Left ventricle myocardium superior (tissue), 1 donor: ENCODE measurements around the gene HIF1AN. TPM values are rescaled to one million over a fixed set of nuclear protein-coding genes. Genes with fewer than 3 reads are reported as not detected.

ENCODE experiments used
- ATAC-seq: fragments of 200-7000 bp; cut with Tn5 transposase; one replicate; pipeline ENCODE4 v1.9.1; 2020; ENCODE audit warnings: mild to moderate bottlenecking, moderate library complexity
- DNase-seq: peaks from one replicate; pipeline ENCODE4 v3.0.0-alpha.2; 2020
- intact Hi-C: fragments of 100-400 bp; cut with micrococcal nuclease; formaldehyde crosslinking; loops from one replicate; pipeline ENCODE4 v1.11.0; 2022
- long read RNA-seq: library from polyadenylated mRNA; unstranded; transcript quantifications from one replicate; pipeline ENCODE4 v2.0.0, GENCODE V29; 2021
- total RNA-seq: library from RNA; stranded (reverse); fragmentation: NEBNext Ultra II Directional; extraction: Animal tissue kit (Norgen Biotek cat#: 25700); gene quantifications from one replicate; pipeline ENCODE4 v1.2.1, GENCODE V29; 2021
- donor health status: DM: no; HTN: yes; CAD: no; lungs with severe emphysema.

Gene HIF1AN
- 54.6 TPM for total RNA-seq
- long read RNA-seq, full-length matches to known transcripts = 164 of 205 reads
- long read RNA-seq, partial matches to known transcripts = 4 of 205 reads
- long read RNA-seq, other reads (novel, unspliced or antisense) = 37 of 205 reads

DNA sequence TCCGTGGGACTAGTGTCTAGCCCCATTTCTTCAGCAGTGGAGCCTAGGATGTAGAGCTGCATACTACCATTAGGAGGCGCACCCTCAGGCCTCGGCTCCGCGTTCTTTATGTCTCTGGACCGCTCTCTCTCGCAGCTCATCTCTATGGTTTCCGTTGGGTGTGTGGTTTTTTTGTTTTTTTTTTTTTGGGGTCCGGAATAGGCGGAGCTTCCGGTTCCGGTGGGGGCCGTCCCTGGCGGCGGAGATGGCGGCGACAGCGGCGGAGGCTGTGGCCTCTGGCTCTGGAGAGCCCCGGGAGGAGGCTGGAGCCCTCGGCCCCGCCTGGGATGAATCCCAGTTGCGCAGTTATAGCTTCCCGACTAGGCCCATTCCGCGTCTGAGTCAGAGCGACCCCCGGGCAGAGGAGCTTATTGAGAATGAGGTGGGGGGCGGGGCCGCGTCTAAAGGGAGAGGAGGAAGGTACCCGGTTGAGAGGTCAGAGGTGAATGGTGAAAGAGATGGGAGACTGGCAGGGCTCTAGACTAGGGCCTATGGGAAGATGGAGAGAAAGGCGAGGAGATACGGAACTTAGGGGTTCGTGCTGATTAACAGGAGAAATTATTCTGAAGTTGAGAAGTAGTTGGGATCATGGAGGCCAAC is at the start of gene HIF1AN:
Gene HIF1AN, plus strand, starts transcription at position 229 of the 639 bp plus-strand sequence. Its CDS starts 16 bp downstream, at position 245.
- peak; percentile 91 for DNase-seq
- peak; percentile 98 for ATAC-seq
- intact Hi-C loops = no loop called here

DNA sequence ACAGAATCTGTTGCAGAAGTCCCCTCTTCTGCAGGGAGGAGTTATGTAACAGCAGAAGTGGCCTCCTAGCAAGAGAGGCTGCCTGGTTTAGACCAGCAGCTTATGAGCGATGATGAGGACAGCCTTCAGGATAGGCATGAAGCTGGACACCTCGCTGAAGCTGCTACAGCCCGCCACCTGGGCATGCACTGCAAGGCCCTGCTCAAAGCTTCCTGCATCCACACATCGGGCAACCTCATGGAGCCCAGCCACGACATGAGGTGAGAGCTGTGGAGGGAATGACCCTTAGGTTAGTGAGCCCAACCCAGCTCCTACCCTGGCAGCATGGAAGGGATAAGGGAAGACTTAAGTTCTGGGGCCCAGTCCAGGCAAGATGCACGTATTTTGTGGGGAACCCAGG is 48.2 kb upstream of the HIF1AN start:
- ATAC-seq = no peak
- no peak for DNase-seq
- intact Hi-C loops = no loop called here

GRCh38 chr10:100489396-100489795 is 46.3 kb upstream of the HIF1AN start:
- DNase-seq (no peak), ATAC-seq (no peak)
- intact Hi-C loops = no loop called here

GRCh38 chr10:100490531-100490930 is 45.2 kb upstream of the HIF1AN start:
- intact Hi-C loops = no loop called here
- ATAC-seq = peak; percentile 82
- no peak for DNase-seq

DNA sequence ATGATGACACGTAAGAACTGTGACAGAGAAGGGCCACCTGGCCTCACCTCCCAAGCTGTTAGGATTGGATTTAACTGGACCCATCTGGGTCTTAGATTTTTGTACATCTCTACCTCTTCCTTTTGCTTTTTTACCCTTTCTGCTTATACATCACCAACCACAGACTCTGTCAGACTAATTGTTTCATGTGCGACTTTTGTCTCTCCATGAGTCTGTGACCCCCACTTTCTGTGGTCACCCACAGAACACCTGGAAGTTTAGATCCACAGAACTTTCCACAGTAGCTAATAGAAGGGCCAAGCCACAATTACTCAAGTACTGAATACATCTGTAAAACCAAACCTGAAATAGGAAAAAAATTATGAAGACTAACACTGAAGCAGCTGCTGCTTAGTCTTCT is 39.2 kb upstream of the HIF1AN start:
- intact Hi-C loops = no loop called here
- ATAC-seq (no peak), DNase-seq (no peak)

- DNase-seq = no peak
- ATAC-seq = no peak
- intact Hi-C loops = no loop called here
Measured at GRCh38 chr10:100498059-100498458, 37.7 kb upstream of the HIF1AN start.

- no peak for DNase-seq
- ATAC-seq = no peak
- intact Hi-C loops = no loop called here
Measured at GRCh38 chr10:100501423-100501822, 34.3 kb upstream of the HIF1AN start.

GRCh38 chr10:100502926-100503494 is 32.7 kb upstream of the HIF1AN start:
- intact Hi-C loops = no loop called here
- DNase-seq (no peak), ATAC-seq (no peak)

DNA sequence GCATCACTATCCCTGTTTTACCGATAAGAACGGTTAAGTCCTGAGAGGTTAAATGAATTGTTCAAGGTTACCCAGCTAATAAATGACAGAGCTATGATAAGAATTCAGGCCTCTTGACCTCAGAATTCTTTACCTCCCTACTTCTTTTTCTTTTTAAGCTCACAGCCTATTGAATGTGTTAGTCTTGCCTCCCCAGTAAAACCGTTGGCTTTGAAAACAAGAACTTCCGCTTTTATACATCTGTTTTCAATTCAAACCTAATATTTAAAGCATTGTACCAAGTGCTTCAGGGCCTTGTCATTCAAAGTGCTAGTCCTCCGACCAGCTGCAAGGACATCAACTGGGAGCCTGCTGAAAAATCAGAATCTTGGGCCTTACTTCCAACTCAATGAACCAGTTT is 31.6 kb upstream of the HIF1AN start:
- intact Hi-C loops = no loop called here
- no peak for ATAC-seq

DNA sequence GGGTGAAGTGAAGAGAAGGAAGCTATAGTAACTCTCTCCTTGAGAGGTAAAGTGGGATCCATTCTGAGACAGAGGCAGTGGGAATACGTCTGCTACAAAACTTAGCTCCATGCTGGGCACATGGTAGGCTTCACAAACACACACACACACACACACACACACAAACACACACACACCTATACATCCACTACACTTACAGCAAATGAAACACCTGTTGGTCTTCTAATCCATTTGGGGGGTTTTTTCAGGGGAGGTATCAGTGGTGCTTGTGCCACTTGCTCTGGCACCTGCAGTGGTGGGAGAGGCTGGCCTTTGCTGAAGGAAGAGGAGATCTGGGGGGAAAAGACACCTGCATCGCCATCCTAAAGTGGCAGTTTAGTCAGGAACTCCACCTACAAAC is 30.6 kb upstream of the HIF1AN start:
- intact Hi-C loops = no loop called here

More for the DNA sequence above, 31.6 kb upstream of the HIF1AN start:
- DNase-seq = no peak

DNA sequence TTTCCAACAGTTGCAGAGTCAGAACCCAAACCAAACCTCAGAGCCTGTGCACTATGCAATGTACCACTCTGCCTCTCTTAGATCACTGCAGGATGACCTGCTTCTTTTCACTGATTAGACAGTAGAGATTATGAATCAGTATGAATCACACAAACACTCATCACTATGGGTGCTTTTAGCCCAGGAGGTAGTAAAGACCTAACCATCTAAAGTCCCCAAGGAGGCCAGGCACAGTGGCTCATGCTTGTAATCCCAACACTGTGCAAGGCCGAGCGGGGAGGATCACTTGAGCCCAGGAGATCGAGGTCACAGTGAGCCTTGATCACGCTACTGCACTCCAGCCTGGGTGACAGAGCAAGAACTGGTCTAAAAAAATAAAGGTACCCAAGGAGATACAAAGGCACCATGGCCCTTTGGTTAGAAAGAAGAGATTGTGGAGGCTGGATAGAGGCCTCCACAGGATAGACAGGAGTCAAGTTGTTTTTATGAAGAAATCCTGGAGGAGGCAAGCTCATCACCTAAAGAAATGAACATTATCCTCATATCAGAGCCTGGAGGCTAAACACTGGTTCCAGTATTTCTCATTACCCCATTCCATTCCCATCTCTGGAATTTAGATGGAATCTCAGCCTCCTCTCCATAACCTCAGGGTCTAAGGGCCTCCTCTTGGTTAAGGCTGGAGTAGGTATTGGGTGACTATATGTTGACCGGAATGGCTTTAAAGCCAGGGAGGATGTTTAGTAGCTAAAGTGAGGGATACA is 29.0 kb upstream of the HIF1AN start:
- no peak for ATAC-seq
- intact Hi-C loops = no loop called here
- DNase-seq = no peak

More for the DNA sequence above, 30.6 kb upstream of the HIF1AN start:
- DNase-seq (no peak), ATAC-seq (no peak)

GRCh38 chr10:100507357-100507732 is 28.4 kb upstream of the HIF1AN start:
- intact Hi-C loops = no loop called here
- DNase-seq (no peak), ATAC-seq (no peak)

DNA sequence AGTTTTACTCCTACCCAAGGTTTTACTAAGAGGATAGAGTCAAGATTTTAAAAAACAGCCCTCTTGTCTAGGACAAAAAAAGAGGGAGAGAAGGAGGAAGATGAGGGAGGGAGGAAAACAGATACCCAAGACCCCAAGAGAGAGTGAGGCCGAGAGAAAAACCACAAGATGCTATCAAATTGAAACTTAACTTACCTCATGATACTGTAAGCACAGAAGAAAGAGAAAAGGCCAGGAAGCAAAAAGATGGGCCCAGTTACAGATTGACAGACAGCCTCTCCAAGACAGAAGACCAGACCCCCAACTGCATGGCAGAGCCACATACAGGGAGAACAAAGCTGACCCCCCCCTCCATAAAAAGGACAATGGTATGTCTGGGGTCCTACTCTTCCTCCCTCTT is 27.5 kb upstream of the HIF1AN start:
- ATAC-seq (no peak), DNase-seq (no peak)
- intact Hi-C loops = no loop called here

DNA sequence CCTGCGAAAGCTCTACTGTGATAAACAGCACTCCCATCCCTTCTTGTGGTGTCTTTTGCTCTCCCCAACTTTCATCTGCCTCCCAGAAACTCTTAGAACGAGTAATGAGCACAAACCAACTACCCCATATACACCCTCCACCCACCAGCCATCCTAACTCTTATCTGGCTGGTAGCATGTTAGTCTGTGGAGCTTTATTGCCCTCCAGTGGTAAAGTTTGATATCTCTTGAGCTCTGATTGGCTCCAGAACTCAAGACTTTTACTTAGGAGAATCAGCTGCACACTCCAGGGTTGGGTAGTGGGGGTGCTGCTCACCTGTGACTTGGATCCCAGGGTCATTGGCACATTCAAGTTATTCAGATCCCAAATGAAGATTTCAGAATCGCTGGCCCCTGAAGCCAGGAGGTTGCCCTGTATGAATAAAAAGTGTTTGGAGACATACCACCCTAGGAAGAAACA is 27.0 kb upstream of the HIF1AN start:
- intact Hi-C loops = no loop called here
- no peak for DNase-seq
- ATAC-seq = no peak

GRCh38 chr10:100509241-100509840 is 26.4 kb upstream of the HIF1AN start:
- intact Hi-C loops = no loop called here
- no peak for DNase-seq
- no peak for ATAC-seq

- ATAC-seq (no peak), DNase-seq (no peak)
- intact Hi-C loops = no loop called here
Measured at GRCh38 chr10:100510533-100511308, 25.0 kb upstream of the HIF1AN start.

DNA sequence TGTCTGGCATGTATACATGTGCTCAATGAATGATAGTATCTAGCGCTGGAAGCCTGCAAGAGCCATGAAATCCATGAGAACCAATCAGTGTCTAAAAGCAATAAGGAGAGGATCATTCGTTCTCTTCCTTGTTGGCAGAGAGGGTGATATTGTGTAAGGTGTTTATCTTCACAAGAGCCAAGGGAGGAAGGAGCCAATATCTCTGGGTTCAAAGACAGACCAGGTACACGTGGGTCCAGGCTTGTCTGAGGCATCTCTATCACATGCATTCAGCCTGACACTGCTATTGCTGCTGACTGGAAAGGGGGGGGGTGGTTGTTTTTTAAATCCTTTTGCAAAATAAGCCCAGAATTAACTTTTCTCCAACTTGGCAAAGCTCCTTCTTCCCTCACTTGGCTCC is 20.1 kb upstream of the HIF1AN start:
- no peak for DNase-seq
- ATAC-seq = no peak
- intact Hi-C loops = no loop called here

GRCh38 chr10:100516847-100517246 is 18.9 kb upstream of the HIF1AN start:
- no peak for DNase-seq
- no peak for ATAC-seq
- intact Hi-C loops = no loop called here

DNA sequence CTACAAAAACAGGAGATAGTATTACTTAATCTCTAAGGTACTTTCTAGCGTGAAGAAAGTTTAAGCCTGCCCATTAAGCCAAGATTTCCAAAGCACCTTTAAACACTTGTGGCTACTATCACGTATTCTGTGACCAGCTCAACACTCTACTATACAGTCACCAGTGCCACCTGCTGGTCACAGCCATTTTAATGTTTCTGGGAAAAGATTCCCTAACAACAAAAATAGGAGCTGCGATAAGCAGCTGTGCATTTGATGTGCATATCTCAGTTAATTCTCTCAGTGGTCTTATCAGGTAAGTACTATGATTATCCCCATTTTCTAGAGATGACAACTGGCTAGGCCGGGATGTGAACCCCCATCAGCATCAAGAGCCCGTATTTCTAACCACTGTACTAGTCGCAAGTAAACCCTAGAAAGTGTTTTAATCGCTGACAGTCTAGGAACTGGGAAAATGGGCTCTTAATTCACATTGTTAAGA is 16.9 kb upstream of the HIF1AN start:
- DNase-seq (peak; percentile 57), ATAC-seq (peak; percentile 72)
- intact Hi-C loops = no loop called here
